Inflammatory macrophage treated with lipopolysaccharide for 1 hour (primary cell): ENCODE results near the gene TNS1.

Experiments used
- DNase-seq, 2 donors: peaks; one replicate each; pipeline ENCODE4 v3.0.0-alpha.2; 2020 to 2022

The TNS1 gene

DNA sequence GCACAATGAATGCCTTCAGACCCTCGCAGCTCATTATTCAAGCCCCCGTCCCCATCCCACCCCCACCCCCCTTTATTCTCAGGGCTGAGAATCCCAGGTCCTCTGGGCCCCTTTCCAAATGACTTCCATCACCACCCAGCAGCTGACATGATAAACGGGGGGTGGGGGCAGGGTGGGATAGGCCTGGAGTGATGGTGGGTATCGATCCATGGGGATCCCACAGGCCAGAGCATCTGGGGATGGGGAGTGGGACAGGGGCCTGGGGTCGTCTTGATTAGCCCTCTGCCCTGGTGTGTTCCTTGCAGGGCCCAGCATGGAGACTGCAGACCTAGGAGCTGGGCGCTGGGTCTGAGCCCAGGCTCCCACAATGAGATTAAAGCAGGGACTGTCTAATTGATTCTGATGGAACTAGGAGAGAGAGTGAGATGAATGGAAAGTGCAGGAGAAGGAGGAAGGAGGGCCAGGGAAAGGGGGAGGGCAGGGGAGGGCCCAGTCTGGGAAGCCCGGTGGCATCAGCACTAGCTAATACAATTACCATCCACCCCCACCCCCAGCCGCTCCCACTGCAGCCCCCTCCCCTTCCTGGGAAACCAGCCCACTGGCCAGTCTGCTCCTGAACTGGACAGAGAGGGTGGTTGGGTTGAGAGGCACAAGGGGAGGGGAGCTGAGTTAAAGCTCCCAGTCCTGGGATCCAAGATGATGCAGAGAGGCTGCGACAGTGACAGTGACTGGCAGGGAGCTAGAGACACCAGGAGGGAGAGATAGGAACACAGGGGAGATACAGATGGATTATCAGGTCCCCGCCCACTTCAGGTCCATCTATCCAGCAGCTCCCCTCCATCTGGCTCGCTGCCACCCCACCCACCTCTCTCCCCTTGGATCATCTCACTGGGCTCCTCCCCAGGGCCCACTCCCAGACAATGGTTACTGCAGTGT lies 13.1 kb upstream of the TNS1 start:
- no peak for DNase-seq

DNA sequence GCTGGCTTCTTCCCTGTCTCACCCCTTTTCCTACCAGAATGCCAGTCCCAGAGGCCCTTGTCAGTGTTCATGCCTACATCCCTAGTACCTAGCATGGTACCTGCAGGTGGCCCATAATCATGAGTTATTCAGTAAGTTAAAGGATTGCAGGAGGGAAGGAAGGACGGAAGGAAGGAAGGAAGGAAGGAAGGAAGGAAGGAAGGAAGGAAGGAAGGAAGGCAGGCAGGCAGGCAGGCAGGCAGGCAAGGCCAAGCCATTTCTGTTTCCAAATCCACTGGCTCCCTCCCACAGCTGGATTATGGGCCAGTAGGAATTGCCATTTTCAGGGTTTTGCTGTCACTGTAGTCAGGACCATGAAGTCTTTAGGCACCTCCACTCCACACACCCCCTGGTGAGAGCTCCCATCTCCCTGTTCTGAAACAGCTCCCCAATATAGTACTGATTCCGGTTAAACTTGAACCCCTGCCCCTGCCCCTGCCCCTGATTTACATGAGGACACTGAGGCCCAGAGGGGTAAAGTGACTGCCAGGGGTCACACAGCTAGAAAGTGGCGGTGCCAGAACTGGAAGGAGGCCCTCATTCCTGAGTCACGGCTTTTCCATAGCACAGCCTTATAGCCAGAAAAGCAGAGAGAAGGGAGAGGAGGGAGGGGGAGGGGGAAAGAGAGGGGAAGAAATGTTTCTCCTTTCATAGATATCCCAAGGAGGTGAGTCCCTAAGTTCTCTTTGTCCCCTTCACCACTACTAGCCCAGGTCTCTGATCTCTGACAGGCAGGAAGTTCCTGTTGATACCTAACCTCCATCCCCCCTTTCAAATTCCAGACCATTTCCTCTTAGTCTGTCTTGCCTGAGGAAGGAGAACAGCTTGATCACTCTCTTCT lies 12.2 kb upstream of the TNS1 start:
- no peak for DNase-seq

DNA sequence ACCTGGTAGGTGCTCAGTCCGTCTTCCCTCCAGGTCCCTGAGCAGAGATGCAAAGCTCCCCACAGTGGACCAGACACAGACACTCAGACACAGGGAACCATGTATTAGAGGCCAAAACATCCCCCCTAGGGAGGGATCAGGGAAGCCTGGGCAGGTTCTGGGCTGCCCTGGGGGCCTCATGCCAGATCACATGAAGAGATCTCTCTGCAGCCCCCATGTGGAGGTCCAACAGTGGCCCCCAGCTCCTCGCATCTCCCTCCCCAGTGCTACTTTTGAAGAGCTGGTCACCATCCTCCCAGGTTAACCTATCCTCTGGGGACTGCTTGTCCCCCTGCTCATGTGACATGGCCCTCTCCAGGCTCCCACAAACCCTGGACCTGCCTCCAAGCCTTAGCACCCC lies 10.5 kb upstream of the TNS1 start:
- DNase-seq: no peak

DNA sequence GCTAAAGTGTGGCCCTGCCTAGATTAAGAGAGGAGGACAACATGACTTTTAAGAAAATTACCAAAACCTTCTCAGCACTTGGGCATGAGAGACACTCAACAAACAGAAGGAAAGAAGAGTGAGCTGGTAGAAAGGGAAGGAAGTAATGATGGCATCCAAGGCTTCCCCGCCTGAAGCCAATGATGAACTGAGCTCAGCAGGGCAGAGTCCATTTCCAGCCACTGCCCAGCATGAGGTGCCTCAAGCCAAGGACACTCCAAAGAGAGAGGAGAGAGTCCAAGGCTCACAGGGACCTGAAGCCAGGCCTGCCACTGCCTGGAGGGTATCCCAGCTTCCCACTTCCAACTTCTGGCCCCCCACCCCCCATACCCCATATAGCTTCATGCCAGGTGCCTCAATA lies 9.5 kb upstream of the TNS1 start:
- DNase-seq: no peak

DNA sequence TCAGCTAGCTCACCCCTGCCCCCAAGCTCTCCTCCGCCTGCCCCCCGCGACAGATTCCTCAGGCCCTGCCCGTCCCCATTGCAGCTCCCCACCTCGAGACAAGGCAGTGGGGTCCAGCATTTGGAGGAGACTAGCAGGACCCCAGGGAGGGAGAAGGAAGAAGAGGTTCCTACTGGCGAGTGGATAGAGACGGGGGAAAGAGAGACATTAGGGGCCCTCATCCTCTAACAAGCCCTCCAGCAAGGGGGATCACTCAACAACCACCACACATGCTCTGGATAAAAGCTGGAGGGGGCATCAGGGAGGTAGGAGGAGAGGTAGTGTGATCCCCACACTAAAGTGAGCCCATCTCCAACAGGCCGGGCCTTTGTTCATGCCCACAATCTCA lies 8.9 kb upstream of the TNS1 start:
- no peak for DNase-seq

- DNase-seq: no peak
These were observed 8.3 kb upstream of the TNS1 start for GRCh38 chr2:218010984-218011652.

GRCh38 chr2:218010140-218010983 lies 7.6 kb upstream of the TNS1 start:
- DNase-seq: peak; percentile 51 to 71

DNA sequence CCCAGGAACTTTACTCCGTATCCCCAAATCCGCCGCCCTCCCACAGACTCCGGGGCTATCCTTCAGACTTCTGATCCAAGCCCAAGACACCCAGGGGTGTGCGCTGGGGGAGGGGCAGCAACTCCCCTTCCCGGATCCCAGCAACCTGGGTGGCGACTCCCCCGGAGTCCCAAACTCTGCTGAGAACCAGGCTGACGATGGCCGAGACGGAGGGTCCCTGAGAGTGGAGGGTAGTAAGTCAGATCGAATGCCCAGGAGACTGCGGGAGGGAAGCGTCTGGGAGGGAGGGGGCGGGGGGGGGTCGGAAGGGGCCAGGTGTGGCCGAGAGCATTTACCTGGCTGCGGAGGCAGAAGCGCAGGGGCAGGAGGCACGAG lies 7.0 kb upstream of the TNS1 start:
- DNase-seq: no peak

DNA sequence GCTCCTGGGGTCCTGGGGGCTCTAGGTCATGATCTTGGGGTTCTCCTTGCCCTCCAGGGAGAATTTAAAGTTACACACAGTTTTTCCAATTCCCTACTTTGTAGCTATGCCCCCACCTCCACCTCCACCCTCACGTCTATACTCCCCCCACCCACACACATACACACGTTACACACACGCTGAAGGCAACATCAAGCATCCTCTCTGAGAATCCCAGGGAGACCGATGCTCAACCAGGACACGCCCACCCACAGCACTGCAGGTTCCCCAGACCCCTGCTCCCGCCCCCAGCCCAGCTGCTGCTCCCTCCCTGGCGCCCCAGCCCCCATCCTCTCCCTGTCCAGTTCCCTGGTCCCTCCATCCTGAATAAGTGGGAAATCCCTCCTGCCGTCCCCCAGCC lies 6.4 kb upstream of the TNS1 start:
- peak in 1 of 2 donors; percentile 81 for DNase-seq

GRCh38 chr2:218008060-218009040 lies 5.6 kb upstream of the TNS1 start:
- DNase-seq: no peak

GRCh38 chr2:218006741-218007140 lies 3.9 kb upstream of the TNS1 start:
- no peak for DNase-seq

- DNase-seq: peak in 1 of 2 donors; percentile 70
These were observed 2.7 kb upstream of the TNS1 start for GRCh38 chr2:218005486-218005885.

DNA sequence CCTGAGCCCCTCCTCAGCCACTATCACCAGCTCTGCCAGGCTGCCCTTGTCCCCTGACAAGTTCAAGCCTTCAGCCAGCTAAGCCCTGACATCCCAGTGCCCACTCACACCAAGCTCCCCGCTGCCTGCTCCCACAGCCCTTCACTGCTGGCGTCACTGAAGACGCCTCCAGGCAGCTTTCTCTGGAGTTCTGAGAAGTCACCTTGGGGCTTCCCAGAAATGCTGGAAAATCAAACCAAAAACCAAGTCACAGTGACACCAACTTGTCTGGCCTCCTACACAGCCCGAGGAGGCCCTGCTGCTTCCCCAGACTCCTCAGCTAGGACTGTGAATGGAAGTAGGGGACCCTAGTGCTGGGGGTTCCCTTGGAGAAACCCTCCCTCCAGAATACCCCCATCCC lies 2.2 kb upstream of the TNS1 start:
- DNase-seq: peak; percentile 63 to 94

- DNase-seq: peak; percentile 66 to 91
These were observed 1.2 kb upstream of the TNS1 start for GRCh38 chr2:218003981-218004419.

DNA sequence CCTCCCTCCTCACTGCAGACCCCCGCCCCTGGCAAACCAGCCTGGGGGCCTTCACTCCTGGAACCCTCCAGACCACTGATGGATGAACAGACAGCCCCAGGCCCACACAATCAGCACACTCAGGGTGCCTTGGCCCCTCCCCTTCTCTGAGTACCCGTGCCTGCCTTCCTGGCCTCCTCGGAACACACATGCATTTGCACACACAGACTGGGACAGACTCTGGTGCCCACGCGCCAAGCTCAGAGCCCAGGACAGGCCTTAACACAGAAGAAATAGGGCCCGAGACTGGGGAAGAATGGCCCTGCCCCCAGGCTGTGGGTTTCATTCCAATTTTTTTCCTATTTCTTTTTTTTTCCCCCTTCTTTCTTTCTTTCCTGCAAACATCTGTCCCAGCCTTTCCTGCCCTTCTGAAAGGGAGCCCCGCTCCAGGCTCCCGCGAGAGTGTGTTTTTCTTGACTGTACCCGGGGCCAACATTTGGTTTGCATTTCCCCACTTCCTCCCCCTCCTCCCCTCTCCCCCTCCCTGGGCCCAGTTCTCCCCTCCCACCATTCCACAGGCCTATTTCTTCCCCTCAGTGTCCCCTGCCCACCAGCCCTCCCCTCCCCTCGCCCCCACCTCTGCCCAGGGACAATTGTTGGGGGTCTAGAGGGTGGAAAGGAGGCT lies 618 bp upstream of the TNS1 start:
- DNase-seq: peak in 1 of 2 donors; percentile 54

DNA sequence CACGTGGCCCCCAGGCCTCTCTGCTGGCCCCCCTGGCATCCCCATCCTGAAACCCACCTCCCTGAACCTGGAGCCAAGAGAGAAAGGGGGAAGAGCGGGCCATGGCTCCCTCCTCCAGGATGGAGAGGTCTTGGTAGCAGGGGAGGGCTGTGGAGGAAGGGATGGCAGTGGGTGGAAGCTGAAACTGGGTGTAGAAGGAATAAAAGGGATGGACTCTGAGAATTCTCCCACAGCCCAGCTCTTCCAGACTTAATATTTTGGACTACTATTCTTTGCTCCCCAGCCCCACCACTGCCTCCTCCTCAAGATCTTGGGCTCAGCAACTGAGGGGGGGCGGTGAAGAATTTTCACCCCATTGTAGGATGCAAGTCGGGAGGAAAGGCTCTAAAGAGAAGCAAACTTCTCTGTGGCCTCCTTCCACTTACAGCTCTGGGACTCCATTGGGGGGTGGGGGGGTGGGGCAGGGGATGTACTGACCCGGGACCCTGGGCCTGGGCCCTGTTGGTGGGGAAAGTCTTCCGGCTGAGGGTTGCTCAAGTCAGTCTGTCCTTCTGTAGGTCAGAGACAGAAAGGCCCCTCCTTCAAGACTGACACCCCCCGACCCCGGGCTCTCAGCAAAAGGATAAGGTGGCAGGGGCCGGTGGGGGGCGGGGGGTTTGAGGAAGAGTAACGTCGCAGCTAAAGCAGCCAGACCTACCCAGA lies 501 bp downstream of the TNS1 start:
- no peak for DNase-seq

GRCh38 chr2:218001629-218002028 lies 1.2 kb downstream of the TNS1 start:
- DNase-seq: no peak

DNA sequence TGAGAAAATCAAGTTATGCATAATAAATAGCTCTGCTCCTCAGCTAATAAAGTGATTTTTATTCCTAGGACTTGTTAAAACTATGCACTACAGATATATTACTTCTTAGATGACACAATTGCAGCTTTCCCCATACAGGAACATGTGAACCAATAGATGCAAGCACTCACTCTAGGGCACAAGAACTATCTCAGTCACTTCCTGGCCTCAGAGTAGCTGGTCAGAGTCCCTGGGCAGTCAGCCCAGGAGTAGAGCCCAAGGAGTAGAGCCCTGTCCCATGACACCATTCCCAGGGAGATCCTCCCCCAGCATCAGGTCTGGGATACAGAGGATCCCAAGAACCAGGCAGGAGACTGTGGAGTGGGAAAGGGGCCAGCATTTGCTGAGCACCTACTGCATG lies 2.7 kb downstream of the TNS1 start:
- peak; percentile 74 to 80 for DNase-seq

GRCh38 chr2:217999595-217999959 lies 3.2 kb downstream of the TNS1 start:
- DNase-seq: no peak
